Natural killer cell treated with Interleukin-12 subunit alpha and Interleukin-12 subunit beta and Interleukin-15 and Interleukin-18, amount 100 ng/mL, for 72 hours (primary cell): ENCODE results near the gene KIF27. TPM values are rescaled to one million over a fixed set of nuclear protein-coding genes. Genes with fewer than 3 reads are reported as not detected.
A peak's percentile ranks its signal among the peaks of the same experiment; 100 is the strongest.
"Not testable (repeated sequence)": the region's sequence is repeated elsewhere in the genome, so short reads cannot be mapped to it uniquely, and the experiment has no call there.

Experiments
- ATAC-seq, 2 donors: fragments of 150-1000 bp; cut with Tn5 transposase in 1 of 2; sonication (Bioruptor Pico), chemical (Tn5 transposase) in 1 of 2; 2 replicates each; pipeline ENCODE4 v1.10.0; 2021
- DNase-seq: peaks from one replicate; pipeline ENCODE4 v3.0.0; 2022; ENCODE audit warnings: low spot score
- H3K27ac Mint-ChIP-seq, 2 donors: 1 replicate in 1 of 2; 2 replicates in 1 of 2; pipeline ENCODE4 v1.8.0; 2022; ENCODE audit warnings: mixed read lengths in 2 of 2, mild to moderate bottlenecking in 1 of 2, moderate library complexity in 1 of 2
- H3K27me3 Mint-ChIP-seq, 2 donors: 1 replicate in 1 of 2; 2 replicates in 1 of 2; pipeline ENCODE4 v1.8.0; 2022; ENCODE audit warnings: mixed read lengths in 2 of 2
- H3K36me3 Mint-ChIP-seq: one replicate; pipeline ENCODE4 v1.8.0; 2022; ENCODE audit warnings: mixed read lengths
- H3K4me1 Mint-ChIP-seq, 2 donors: 1 replicate in 1 of 2; 2 replicates in 1 of 2; pipeline ENCODE4 v1.8.0; 2022; ENCODE audit warnings: low read depth in 2 of 2, mixed read lengths in 2 of 2, mild to moderate bottlenecking in 1 of 2
- H3K4me3 Mint-ChIP-seq: one replicate; pipeline ENCODE4 v1.8.0; 2022; ENCODE audit warnings: mixed read lengths
- H3K9me3 Mint-ChIP-seq: 2 replicates; pipeline ENCODE4 v1.8.0; 2022; ENCODE audit warnings: mixed read lengths
- total RNA-seq, 2 donors: library from RNA; stranded (reverse); gene quantifications; one replicate each; pipeline ENCODE4 v1.2.3, GENCODE V29; 2022

KIF27 gene
- total RNA-seq, 2 donors from 2014 or later = 2.6 to 4.0 TPM

- H3K9me3 Mint-ChIP-seq, H3K36me3 Mint-ChIP-seq, H3K4me1 Mint-ChIP-seq, DNase-seq, ATAC-seq, H3K27ac Mint-ChIP-seq, H3K4me3 Mint-ChIP-seq, H3K27me3 Mint-ChIP-seq: not testable (repeated sequence)
Measured at GRCh38 chr9:83815120-83815519, 106.1 kb downstream of the KIF27 start.

- ATAC-seq, H3K4me1 Mint-ChIP-seq, H3K36me3 Mint-ChIP-seq, DNase-seq, H3K27ac Mint-ChIP-seq, H3K27me3 Mint-ChIP-seq, H3K9me3 Mint-ChIP-seq, H3K4me3 Mint-ChIP-seq: not testable (repeated sequence)
Measured at GRCh38 chr9:83809213-83809612, 112.0 kb downstream of the KIF27 start.

GRCh38 chr9:83804454-83804853 lies 116.8 kb downstream of the KIF27 start:
- H3K4me3 Mint-ChIP-seq, H3K27me3 Mint-ChIP-seq, ATAC-seq, H3K9me3 Mint-ChIP-seq, H3K4me1 Mint-ChIP-seq, H3K36me3 Mint-ChIP-seq, H3K27ac Mint-ChIP-seq, DNase-seq: not testable (repeated sequence)

- H3K27ac Mint-ChIP-seq, H3K9me3 Mint-ChIP-seq, H3K4me3 Mint-ChIP-seq, H3K27me3 Mint-ChIP-seq, H3K4me1 Mint-ChIP-seq, H3K36me3 Mint-ChIP-seq, ATAC-seq, DNase-seq: not testable (repeated sequence)
Measured at GRCh38 chr9:83803941-83804340, 117.3 kb downstream of the KIF27 start.

- no peaks in the 10 kb centered on the region for H3K27me3 Mint-ChIP-seq
- no peak for DNase-seq
- H3K4me3 Mint-ChIP-seq = no peak overlapping the region
- no peaks in the 10 kb centered on the region for H3K9me3 Mint-ChIP-seq
- no peaks in the 10 kb centered on the region for H3K4me1 Mint-ChIP-seq
- no peak overlapping the region for H3K27ac Mint-ChIP-seq
- peaks cover 4% of the 10 kb centered on the region for H3K36me3 Mint-ChIP-seq
- no peak for ATAC-seq
Measured at GRCh38 chr9:83800236-83801033, 120.8 kb downstream of the KIF27 start.

GRCh38 chr9:83794051-83794450 lies 127.2 kb downstream of the KIF27 start:
- H3K4me3 Mint-ChIP-seq = no peak overlapping the region
- H3K36me3 Mint-ChIP-seq = peaks cover 3% of the 10 kb centered on the region
- H3K9me3 Mint-ChIP-seq = no peaks in the 10 kb centered on the region
- no peaks in the 10 kb centered on the region for H3K4me1 Mint-ChIP-seq
- peak overlapping the region in 1 of 2 donors; percentile 22 for H3K27ac Mint-ChIP-seq
- no peak for DNase-seq
- H3K27me3 Mint-ChIP-seq = no peaks in the 10 kb centered on the region
- ATAC-seq = no peak

GRCh38 chr9:83792746-83793145 lies 128.5 kb downstream of the KIF27 start:
- H3K4me1 Mint-ChIP-seq = no peaks in the 10 kb centered on the region
- no peaks in the 10 kb centered on the region for H3K9me3 Mint-ChIP-seq
- H3K4me3 Mint-ChIP-seq = no peak overlapping the region
- no peaks in the 10 kb centered on the region for H3K36me3 Mint-ChIP-seq
- no peaks in the 10 kb centered on the region for H3K27me3 Mint-ChIP-seq
- DNase-seq (no peak), ATAC-seq (no peak)
- H3K27ac Mint-ChIP-seq = no peak overlapping the region

Other genes starting within 250 kb of the KIF27 start
- gene UBQLN1, start 213.5 kb downstream of the KIF27 start, total RNA-seq = 10 to 100 TPM; 81.9 to 86.3 TPM
- 1 to 10 TPM; 2.5 to 4.3 TPM for gene GKAP1, start 103.7 kb downstream of the KIF27 start, total RNA-seq
- 100 to 1,000 TPM; 545 to 772 TPM for gene HNRNPK, start 58.8 kb upstream of the KIF27 start, total RNA-seq
- 10 to 100 TPM; 12.8 to 16.1 TPM for gene RMI1, start 59.4 kb upstream of the KIF27 start, total RNA-seq